ENCODE data around the gene DGKI. TPM values are rescaled to one million over a fixed set of nuclear protein-coding genes. Genes with fewer than 3 reads are reported as not detected.

DGKI gene
- total and polyA plus RNA-seq, 2 experiments from 2014 or later, result 0.16 to 1.0 TPM

GRCh38 chr7:137880432-137880831 lies 33.7 kb upstream of the DGKI start:
- peaks cover 50% of the 10 kb centered on the region for H3K4me1 ChIP-seq (ENCODE audit: insufficient read depth)
- no peaks in the 10 kb centered on the region for H3K9me2 ChIP-seq (ENCODE audit: insufficient read depth)
- peak overlapping the region; percentile 95 for H3K27ac Mint-ChIP-seq
- H3K9me3 Mint-ChIP-seq, result peaks cover 7% of the 10 kb centered on the region; the same call in 2 of the 3 replicates
- peak overlapping the region; percentile 57; the same call in 1 of the 2 replicates for H3K4me2 ChIP-seq
- H3K36me3 Mint-ChIP-seq (ENCODE audit: low read depth), result peaks cover 68% of the 10 kb centered on the region
- peaks cover 16% of the 10 kb centered on the region for H3K27me3 Mint-ChIP-seq (ENCODE audit: insufficient read depth, low read depth, poor library complexity)
- H3K27ac ChIP-seq (ENCODE audit: low read depth), result peak overlapping the region; percentile 88
- peaks cover 45% of the 10 kb centered on the region for H3K4me1 Mint-ChIP-seq
- peak overlapping the region; percentile 21; the same call in 1 of the 3 replicates for H3K4me3 Mint-ChIP-seq
- peaks cover 17% of the 10 kb centered on the region for H3F3A ChIP-seq (replicated peaks; ENCODE audit: low read depth)
- H2AFZ ChIP-seq, result no peak overlapping the region
- no peak overlapping the region for H3K4me3 ChIP-seq
- H4K20me1 ChIP-seq (replicated peaks; ENCODE audit: insufficient read depth), result no peaks in the 10 kb centered on the region
- H3K27me3 ChIP-seq (ENCODE audit: insufficient read depth), result no peaks in the 10 kb centered on the region
- no peaks in the 10 kb centered on the region for H3K79me2 ChIP-seq (replicated peaks; ENCODE audit: insufficient read depth)
- no peak for TF ChIP-seq REST (IDR thresholded peaks at IDR 0.05; ENCODE audit: unreplicated experiment)
- TF ChIP-seq NANOG (IDR thresholded peaks at IDR 0.05; ENCODE audit: borderline replicate concordance), result no peak
- TF ChIP-seq POLR2AphosphoS5 (IDR thresholded peaks at IDR 0.05; ENCODE audit: low read depth), result no peak
- no peak for TF ChIP-seq EZH2 (IDR thresholded peaks at IDR 0.05; ENCODE audit: low read depth, unreplicated experiment)
- TF ChIP-seq ETS1 (IDR thresholded peaks at IDR 0.05), result no peak
- no peak for TF ChIP-seq CREB1 (CRISPR knock-in tag; IDR thresholded peaks at IDR 0.05; ENCODE audit: low read depth)
- no peak for TF ChIP-seq CTCF (conservative IDR thresholded peaks at IDR 0.05; ENCODE audit: low read depth in 2 of 2)
- no peak for TF ChIP-seq JUNB (IDR thresholded peaks at IDR 0.05; ENCODE audit: unreplicated experiment)
- TF ChIP-seq ZNF114 (CRISPR knock-in tag; IDR thresholded peaks at IDR 0.05), result no peak
- TF ChIP-seq EZH2phosphoT487 (IDR thresholded peaks at IDR 0.05; ENCODE audit: unreplicated experiment), result no peak
- no peak for TF ChIP-seq STAT1 (IDR thresholded peaks at IDR 0.05; ENCODE audit: unreplicated experiment)
- DNase-seq (ENCODE audit: low spot score) (no peak), ATAC-seq (no peak)
- peaks cover 23% of the 10 kb centered on the region for H3K36me3 ChIP-seq (ENCODE audit: insufficient read depth)

Data from GM23338 (cell line).